Panc1 (cell line): ENCODE measurements around the gene FAM229B.

Experiments used
- POLR2AphosphoS5 ChIP-seq: IDR thresholded peaks from 2 replicates; pipeline ENCODE4 v1.6.1; 2012; ENCODE audit warnings: mild to moderate bottlenecking, low read depth, low read length, moderate library complexity
- REST ChIP-seq, 2 experiments: IDR thresholded peaks; 2 replicates each; pipeline ENCODE4 v1.6.1; 2011 to 2012; ENCODE audit warnings: low read depth in 2 of 2, control low read depth in 1 of 2, low read length in 1 of 2, mild to moderate bottlenecking in 1 of 2, moderate library complexity in 1 of 2; ENCODE audit not compliant: insufficient read depth in 1 of 2
- SIN3A ChIP-seq: IDR thresholded peaks from 2 replicates; pipeline ENCODE4 v1.6.1; 2012; ENCODE audit warnings: low read depth, mild to moderate bottlenecking, low read length, moderate library complexity, borderline replicate concordance; ENCODE audit not compliant: insufficient read depth
- TCF7L2 ChIP-seq: IDR thresholded peaks from 2 replicates; pipeline ENCODE4 v1.6.1; 2011; ENCODE audit warnings: mild to moderate bottlenecking, low read depth, low read length, inconsistent platforms
- TF ChIP-seq, protein P1 (sequence below): fragments of 450-650 bp; IDR thresholded peaks from 2 replicates; pipeline ENCODE4 v1.5.1; 2017; ENCODE audit warnings: mild to moderate bottlenecking

GRCh38 chr6:112058243-112059032 lies 29.0 kb upstream of the FAM229B start:
- TF ChIP-seq, protein P1, sequence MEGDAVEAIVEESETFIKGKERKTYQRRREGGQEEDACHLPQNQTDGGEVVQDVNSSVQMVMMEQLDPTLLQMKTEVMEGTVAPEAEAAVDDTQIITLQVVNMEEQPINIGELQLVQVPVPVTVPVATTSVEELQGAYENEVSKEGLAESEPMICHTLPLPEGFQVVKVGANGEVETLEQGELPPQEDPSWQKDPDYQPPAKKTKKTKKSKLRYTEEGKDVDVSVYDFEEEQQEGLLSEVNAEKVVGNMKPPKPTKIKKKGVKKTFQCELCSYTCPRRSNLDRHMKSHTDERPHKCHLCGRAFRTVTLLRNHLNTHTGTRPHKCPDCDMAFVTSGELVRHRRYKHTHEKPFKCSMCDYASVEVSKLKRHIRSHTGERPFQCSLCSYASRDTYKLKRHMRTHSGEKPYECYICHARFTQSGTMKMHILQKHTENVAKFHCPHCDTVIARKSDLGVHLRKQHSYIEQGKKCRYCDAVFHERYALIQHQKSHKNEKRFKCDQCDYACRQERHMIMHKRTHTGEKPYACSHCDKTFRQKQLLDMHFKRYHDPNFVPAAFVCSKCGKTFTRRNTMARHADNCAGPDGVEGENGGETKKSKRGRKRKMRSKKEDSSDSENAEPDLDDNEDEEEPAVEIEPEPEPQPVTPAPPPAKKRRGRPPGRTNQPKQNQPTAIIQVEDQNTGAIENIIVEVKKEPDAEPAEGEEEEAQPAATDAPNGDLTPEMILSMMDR, result no peak
- no peak for TF ChIP-seq SIN3A
- no peak for TF ChIP-seq POLR2AphosphoS5
- TF ChIP-seq TCF7L2, result no peak
- no peak for TF ChIP-seq REST (IDR thresholded peaks at IDR 0.05; ENCODE audit: insufficient read depth in 1 of 2, low read depth in 2 of 2, low read length in 1 of 2)
